ENCODE results near the gene HIVEP3.

The HIVEP3 gene

DNA sequence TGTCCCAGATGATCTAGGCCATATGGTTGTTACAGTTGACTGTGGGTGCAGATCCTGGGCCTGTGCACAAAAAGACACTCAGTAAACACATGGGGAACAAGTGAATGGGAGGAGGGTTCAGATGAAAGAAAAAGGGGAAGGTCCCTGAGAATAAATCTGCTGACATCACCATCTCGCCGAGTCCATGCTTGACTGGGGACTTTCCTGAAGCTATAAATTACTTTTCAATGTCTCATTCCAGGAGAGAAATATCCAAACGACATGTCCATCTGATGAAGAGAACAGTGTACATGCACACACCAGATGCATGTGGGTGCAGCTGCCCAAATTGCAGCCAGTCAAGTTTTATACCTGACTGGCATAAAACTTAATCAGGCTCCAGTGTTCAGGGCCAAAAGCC is 109.0 kb downstream of the HIVEP3 start:
- no peak for DNase-seq

DNA sequence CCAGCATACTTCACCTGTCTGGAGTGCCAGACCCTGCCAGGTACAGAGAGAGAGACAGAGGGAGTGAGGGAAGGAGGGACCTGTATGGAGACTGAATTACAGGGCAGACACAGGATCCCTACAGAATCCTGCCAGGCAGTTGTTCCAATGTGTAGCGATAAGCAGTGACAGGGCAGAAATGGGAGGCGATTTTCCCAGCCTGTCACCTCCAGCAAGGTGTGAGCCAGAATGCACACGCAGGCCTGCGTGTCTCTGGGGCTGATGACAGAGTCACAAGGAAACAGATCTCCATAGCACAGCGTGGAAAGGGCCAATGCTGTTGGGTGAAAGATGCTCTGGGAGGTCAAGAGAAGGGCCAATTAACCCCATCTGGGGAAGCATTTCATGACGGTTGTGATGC is 111.3 kb downstream of the HIVEP3 start:
- no peak for DNase-seq

DNA sequence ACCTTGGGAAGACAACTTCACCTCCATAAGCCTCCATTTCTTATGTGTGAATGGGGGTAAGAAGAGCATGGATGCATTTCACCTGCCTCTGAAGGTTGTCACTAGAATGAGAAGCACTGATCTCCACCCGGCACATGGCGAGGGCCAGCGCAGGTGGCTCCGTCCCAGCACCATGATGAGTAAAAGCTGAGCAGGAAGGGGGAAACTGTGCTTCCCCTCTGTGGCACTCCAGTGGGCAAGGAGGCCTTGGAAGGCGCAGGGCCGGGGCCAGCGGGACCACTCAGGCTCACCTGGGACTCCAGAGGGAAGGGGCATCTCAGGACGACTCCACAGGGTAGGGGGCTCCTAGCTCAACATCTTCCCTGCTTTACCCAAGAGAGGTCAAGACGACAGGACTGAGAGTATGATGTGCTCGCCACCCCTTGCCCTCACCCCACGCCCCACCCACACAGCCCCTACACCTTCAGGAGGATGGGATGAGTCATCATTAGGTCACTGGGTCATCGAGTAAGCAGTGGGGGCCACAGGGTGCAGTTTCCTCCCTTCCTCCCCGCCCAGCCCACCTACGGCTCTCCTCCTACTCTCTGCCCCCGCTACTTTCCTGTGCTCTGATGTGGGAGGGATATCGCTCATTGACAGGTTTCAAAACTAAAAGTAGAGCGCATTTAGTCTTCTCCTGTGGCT is 112.1 kb downstream of the HIVEP3 start:
- peak; percentile 55 for DNase-seq

DNA sequence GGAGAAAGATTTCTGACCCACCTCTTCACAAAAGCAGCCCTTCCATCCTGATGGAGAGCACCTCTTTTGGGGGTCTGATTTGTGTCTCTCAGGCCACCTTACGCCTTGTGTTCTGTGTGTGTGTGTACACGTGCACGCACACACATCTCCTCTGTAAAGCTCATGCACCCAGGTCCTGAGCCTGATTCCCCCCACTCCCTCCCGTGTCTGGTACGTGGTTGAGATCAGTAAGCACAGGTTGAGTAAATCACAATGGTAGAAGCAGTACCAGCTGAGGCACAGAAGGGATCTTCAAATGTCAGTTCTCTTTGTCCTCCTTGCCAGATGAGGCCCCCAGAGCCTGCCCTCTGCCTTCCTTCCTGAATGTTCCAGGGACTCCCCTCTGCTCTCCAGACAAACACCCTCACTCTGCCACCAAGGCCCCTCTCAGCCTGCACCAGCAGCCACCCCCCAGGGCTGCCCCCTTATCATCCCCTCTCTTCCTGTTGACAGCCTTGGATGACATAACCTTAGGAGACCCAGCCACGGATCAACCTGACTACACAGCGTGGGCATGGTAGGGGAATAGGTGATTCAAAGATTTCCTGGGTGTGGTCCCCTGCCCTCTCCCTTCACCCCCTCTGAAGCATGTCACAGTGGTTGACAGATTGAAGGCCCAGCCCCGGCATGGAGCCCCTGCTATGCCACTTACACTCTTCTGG is 112.8 kb downstream of the HIVEP3 start:
- peak; percentile 37 for DNase-seq

DNA sequence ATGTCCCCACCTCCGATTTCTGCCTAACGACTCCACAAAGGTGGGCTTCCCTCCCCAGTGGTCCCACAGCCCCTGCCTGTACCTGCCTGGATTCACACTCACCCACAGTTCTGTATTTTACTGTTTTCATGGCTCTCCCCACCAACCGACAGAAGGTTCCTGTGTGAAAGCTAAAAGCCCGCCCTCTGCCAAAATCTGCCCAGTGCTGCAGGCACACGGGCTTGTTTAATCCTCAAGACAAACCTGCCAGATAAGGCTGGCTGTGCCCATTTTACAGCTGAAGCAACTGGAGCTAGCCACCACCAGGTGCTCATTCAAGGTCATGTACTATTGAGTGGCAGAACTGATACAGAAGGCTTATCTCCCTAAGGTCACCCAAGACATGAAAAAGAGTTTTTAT is 114.5 kb downstream of the HIVEP3 start:
- DNase-seq, result peak; percentile 52

DNA sequence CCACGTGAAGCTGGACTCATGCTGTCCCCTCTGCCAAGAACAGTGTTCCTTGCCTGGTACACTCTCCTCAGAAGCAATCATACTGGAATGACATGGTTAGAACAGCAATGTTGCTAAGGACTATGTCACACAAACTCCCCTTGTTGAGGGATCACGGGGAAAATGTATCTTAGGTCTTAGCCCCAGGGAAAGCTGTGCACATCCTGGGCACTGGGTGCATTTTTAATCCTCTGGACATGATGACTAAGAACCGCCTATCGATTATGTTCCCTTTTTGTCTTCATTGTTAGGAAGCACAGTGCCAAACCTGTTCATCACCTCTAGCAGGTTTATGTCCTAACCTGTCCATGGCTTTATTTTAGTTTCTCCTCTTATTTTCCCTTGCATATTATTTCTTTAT is 115.1 kb downstream of the HIVEP3 start:
- no peak for DNase-seq

DNA sequence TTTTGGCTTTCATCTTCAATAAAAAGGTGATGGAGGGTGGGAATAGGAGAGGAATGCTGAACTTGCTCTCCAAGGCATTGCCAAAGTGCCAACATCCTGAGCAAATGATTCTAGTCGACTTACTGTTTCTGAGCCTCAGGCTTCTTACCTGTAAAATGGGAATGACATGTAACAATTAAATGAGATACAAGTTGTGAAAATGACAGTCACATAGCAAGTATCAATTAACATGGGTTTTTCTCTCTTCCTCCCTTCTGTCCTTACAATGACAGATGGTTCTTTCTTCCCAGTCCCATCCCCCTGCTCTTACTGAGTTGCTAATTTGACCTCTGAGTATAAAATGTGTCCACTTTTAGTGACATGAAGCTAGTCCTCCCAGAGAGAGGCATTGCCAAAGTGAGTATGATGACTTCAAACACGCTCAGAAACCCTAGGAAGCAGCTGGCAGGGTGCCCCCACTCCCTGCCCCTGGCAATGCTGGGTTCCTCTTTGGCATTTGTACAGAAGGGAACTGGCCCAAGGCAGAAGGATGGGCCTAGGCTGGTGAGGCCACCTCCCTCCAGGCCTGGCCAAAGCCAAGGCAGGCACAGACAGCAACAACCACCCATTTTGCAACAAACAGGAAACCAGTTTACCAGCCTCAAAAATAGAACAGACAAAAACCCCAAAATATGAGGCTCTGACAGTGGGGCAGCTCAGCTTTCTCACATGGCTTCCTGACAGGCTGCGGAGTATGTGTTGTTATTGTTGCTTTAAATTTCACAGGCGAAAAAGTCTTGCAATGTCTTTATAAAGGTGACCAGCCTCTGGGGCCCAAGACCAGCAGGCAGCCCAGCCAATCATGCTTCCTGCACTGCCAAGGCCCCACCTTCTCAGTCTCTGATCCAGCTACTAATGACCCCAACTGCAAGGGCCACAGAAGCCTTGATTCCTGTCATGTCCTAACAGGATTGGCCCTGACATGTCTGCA is 115.9 kb downstream of the HIVEP3 start:
- peak; percentile 71 for DNase-seq

DNA sequence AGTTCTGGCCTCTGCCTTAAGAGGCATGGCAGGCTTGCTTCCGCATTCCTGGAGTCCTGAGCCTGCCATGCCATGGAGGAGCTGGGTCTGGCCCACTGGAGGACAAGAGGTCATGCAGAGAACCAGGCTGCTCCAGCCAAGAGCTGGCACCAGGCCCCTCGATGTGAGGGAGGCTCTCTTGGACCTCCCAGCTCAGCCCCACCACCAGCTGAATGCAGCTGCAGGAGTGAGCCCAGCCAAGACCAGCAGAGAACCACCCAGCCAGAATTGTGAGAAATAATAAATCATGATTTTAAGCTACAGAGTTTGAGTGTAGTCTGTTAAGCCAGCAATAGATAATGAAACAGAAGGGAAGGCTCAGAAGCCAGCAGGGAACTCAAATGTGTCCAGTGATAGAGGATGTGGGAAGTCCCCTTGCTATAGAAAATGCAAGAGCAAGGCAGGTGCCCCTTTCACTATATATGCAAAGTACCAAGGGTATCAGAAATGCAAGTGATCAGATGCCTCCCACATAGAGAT is 118.4 kb downstream of the HIVEP3 start:
- no peak for DNase-seq

DNA sequence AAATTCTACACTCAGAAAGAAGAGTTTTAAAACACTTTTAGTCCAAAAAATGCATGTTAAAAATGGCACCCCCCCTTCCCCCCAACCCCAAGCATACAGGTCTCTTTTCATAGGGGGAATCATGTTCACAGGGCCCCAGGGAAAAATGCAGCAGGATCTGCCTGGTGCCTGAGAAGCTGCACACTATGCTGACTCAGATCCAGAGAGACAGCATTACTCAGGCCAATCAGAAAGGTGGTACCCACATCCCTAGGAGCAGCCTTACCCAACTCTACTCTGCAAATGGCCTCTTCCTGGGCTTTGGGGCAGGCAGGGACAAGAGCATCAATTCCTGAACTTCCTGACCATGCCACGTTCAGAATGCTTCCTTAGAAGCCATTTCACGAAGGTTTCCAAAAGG is 119.0 kb downstream of the HIVEP3 start:
- DNase-seq, result no peak

DNA sequence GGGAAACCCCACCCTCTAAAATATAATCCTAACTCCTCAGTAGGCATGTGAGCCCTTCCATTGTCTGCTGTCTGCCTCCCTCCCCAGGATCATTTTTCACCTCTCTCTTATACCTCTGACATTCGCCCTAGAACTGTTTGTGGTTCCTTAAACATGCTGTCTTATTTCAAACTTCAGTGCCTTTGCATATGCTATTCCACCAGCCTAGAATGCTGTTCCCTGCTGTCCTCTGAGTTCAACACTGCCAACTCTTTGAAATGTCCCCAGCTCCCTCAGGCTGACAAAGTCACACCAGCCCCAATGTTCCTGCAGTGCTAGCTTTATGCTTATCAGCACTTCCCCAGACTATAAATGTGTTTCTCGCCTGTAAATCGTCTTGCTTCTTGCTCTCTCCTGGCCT is 119.5 kb downstream of the HIVEP3 start:
- DNase-seq, result no peak

DNA sequence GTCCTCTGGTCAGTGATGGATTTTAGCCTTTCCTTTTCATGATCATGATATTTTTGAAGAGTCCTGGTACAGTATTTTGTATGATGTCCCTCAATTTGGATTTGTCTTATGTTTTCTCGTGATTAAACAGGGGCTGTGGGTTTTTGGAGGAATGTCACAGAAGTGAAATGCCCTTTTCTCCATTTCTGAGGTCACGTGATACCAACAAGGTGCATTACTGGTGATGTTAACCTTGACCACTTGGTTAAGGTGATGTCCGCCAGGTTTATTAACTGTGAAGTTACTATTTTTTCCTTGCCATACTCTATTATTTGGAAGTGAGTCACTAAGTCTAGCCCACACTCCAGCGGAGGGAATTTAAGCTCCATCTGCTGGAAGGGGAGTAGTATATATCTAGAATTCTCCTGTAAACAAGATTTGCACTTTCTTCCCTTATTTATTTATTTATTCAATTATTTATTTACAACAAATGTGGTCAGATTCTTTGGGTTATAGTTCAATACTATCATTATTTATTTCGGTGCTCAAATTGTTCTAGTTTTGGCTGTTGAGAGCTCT is 123.4 kb downstream of the HIVEP3 start:
- no peak for DNase-seq

DNA sequence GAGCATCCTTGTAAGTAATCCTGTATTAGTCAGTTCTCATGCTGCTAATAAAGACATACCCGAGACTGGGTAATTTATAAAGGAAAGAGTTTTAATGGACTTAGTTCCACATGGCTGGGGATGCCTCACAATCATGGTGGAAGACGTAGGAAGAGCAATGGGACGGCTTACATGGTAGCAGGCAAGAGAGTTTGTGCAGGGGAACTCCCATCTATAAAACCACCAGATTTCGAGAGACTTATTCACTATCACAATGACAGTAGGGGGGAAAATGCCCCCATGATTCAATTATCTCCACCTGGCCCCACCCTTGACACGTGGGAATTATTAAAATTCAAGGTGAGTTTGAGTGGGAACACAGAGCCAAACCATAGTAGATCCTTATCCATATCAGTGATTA is 124.7 kb downstream of the HIVEP3 start:
- DNase-seq, result no peak

DNA sequence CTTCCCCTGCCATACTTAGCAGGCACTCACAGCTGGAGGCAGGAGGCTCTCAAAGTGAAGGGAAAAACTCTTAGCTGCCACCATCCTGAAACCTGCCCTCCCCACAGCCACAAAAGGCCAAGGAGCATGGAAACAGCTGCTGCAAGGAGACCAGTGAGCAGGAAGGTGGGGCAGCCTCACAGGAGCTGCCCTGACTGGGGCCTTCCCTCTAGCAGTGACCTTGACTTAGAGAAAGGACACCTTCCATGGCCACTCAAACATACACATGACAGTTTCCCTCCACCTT is 126.3 kb downstream of the HIVEP3 start:
- no peak for DNase-seq

DNA sequence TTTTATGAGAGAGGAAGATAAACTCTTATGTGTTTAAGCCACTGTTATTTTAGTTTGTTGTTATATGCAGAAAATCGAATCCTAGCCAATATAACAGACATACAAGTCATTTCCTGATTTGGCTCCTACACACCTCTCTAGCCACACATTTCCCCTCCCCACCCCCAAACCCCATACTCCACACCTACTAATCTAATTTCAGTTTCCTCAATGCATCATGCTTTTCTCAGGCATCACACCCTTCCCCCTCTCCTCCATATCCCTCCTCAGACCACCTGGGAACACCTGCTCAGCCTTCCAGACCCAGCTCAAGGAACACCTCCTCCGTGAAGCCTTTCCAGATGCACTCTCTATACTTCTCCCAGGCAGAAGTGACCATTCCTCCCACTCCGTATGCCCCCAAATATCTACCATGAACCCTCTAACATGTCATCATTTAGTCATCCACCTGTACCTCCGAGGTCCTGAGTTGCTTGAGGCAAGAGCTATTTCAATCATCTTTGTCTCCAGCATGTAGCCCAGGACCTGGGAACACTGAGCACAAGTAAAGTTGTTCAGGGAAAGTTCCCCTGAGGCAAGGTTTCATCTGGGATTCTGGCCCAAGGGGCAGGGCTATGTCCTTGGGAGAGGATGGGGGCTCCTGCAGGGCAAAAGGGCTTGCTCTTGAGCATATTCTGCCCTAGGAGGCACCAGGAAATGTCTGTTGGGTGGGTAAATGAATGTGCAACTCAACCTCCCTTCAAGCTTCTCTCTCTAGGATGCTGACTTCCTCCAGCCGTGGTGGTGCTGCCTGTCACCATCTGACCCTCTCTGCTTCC is 126.8 kb downstream of the HIVEP3 start:
- peak; percentile 35 for DNase-seq

DNA sequence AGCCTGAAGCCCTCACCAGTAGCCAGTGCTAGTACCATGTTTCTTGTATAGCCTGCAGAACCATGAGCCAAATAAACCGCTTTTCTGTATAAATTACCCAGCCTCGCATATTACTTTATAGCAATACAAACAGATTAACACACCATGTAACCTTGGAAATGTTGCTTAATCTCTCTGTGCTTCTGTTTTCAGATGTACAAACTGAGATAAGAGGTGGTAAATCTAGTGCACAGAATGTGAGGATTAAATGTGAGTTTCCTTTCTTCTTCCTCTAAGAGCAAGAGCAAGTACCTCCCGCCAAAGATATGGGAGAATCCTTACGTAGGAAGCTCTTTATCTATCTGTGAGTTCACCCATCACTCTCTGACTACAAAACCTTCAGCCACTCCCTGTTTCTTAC is 128.4 kb downstream of the HIVEP3 start:
- DNase-seq, result no peak

DNA sequence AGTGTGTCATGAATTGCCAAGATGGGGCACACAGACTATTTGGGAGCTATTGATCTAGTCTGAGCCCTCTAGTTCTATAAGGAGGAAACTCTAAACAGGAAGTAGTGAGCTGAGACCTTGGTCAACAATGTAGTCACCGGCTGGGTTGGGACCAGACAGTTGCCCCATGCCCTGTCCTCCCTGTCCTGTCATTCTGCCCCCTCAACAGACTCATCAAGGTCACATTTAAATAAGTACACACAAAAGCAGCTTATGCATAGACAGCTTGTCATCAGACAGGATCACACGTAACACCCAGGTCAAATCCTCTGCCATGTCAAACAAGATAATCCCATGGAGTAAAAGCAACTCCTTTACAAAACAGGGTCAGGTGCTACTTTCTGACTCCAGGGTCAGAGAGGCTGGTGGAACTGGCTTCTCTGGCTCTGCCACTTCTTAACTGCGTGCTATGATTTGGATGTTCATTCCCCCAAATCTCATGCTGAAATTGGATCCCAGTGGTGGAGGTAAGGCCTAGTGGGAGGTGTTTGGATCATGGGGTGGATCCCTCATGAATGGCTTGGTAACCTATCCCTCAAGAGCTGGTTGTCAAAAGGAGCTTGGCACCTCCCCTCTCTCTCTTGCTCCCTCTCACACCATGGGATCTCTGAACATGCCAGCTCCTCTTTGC is 128.9 kb downstream of the HIVEP3 start:
- no peak for DNase-seq

DNA sequence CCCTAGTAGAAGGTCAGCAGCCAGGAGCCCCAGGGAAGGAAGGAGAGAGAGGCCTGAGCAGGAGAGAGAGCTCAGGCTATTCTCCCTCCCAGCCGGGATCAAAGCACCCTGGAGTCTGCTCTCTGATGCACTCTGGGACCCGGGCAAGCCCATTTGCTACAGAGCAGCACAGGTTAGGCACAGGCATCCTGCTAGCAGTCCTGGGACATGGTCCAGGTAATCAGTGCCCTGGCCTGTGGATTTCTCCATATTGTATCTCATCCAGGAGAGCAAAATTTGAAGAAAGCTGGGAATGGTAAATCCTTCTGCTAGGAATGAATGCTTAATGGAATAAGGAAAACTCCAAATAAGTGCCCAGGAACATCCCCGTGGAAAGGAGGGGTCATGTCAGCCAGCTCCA is 130.3 kb downstream of the HIVEP3 start:
- no peak for DNase-seq

DNA sequence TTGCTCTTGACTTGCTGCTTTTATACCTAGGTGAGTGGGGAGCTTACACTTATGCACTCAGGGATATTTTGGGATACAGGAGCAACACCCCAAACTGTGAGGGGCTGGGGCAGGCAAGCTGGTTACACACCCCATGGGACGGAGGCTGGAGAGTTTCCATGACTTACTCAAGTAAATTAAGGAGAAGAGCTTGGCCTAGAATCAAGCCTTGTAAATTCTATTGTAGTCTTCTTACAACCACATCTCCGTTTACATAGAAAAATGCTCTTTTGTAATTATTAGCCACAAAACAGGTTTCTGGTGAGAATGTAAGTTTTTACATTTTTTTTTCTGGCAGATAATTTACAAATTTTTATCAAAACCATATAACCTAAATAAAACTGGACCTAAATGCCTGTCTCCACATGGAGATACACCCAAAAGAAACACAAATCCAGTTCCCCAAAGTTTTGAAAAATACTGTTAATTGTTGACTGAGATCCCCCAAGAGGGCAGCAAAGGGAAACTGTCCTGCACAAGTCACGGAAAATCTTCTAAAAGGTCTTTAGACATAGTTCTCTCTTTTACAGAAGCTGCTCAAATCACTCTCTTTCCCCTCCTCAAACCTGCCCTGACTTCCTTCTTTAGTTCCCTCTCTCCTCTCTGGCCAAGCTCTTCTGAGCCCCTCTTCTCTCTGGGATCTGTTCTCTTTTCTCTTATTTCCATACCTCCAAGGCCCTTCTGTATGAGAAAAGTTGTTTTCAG is 134.0 kb downstream of the HIVEP3 start:
- no peak for DNase-seq

DNA sequence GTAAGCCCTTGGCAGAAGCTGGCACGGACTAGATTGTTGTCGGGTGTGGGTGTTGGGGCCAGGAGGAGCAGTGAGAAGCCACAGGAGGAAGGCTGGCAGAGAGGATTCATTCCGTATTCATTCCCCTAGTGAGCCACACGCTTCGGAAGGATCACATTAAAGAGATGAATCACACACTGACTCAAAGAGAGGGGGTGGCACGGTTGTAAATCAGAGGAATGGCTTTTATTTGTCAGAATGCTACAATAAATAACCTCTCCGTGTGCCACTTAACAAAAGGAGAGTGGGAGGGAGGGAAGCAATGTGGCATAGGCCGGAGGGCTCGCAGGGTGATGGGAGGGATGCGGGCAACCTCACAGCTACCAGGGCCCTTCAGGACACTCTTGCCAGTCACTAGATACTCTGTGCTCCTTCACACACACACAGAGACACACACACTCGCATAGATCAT is 135.5 kb downstream of the HIVEP3 start:
- DNase-seq, result no peak

DNA sequence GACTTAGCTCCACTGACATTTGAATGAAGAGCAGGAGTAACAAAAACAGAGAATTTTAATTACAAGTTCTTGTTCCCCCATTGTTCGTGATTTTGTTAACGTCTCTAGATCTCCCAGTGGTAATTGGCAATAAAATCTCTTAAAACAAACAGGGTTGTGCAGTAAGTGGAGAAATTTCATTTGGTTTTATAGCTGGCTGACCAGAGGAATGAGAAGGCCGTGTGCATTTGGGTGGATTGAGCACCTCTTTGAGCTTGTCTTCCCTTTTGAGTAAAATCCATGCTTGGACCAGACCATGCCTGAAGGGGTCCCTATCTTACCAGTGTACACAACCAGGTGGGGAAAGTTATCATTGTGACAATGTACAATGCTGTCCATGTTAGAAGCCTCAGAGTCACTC is 137.8 kb downstream of the HIVEP3 start:
- no peak for DNase-seq

DNA sequence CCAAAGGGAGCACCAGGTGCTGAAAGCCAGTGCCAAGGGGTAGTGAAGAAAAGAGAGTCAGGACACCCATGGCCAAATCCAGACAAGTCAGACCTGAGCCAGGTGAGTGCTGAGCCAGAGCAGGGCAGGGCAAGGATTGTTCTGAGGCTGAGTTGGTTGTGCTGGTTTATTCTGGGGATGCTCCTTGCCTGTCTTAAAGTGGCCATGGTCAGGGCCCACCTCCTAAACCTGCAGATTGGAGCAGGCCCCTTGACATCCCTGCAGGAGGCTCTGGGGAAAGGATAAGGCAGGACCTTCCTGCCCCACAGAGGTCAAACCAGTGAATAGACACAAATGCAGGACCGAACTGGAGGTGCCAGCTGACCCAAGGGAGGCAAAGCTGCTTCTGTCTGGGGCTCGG is 138.4 kb downstream of the HIVEP3 start:
- no peak for DNase-seq

Data from CD4-positive, alpha-beta T cell treated with Interleukin-21 for 1 hour (primary cell).